GM18873 (cell line): ENCODE results near the gene WDR33.
A peak's percentile ranks its signal among the peaks of the same experiment; 100 is the strongest.

Experiments
- ATAC-seq: cut with Tn5 transposase; IDR thresholded peaks from one replicate; pipeline ENCODE4 v1.9.1; 2021; ENCODE audit warnings: mild to moderate bottlenecking, moderate library complexity, moderate number of reproducible peaks; ENCODE audit not compliant: unreplicated experiment, low FRiP score

WDR33 gene

DNA sequence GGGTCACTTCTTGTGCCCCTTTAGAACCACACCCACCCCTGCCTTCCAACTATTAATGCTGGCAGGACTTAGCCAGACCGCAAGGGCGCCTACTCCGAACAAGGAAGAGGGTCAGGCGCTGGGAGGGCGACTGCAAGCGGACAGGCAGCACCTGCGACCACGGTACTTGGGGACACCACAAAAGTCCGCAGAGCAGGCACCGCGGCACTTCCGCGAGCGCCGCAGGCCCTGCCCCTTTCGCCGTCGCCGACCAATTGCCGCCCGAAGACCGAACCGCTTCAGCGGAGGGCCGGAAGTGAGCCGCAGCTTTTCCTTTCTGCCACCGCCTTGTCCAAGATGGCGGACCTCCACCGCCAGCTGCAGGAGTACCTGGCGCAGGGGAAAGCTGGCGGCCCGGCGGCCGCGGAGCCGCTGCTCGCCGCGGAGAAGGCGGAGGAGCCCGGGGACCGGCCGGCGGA, 109.7 kb downstream of the WDR33 start, which contains the start of gene SFT2D3:
SFT2D3 (plus strand) TSS at position 305 of the 458 bp plus-strand sequence; CDS start at position 337, 32 bp downstream.
- peak; percentile 57 for ATAC-seq

DNA sequence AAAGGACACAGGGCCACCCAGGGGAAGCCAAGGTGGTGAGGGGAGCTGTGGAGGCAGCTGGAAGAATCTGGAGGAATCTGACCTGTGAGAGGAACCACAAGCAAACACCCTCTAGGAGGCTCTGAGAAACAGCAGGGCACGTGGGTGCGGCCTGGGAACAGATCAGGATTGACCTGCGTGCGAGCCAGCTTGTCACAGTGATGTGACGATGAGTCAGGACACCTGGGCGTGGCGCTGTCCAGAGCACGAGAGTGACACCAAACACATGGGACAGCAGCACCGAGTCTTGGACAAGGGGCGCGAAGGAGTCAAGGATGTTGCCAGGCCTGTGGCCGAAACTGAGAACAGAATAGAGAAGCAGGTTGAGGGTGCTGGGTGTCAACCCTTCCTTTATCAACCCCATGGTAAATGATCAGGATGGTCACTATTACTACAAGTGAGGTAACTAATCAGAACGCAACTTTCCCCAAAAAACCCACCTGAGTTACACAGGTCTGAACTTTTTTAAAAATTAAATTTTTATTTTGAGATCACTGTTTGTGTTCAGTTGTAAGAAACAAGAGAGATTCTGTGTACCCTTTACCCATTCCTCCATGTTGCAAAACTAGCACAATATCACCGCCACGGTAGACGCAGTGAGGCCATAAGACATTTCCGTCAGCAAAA, 110.3 kb downstream of the WDR33 start:
- ATAC-seq, result peak; percentile 70

DNA sequence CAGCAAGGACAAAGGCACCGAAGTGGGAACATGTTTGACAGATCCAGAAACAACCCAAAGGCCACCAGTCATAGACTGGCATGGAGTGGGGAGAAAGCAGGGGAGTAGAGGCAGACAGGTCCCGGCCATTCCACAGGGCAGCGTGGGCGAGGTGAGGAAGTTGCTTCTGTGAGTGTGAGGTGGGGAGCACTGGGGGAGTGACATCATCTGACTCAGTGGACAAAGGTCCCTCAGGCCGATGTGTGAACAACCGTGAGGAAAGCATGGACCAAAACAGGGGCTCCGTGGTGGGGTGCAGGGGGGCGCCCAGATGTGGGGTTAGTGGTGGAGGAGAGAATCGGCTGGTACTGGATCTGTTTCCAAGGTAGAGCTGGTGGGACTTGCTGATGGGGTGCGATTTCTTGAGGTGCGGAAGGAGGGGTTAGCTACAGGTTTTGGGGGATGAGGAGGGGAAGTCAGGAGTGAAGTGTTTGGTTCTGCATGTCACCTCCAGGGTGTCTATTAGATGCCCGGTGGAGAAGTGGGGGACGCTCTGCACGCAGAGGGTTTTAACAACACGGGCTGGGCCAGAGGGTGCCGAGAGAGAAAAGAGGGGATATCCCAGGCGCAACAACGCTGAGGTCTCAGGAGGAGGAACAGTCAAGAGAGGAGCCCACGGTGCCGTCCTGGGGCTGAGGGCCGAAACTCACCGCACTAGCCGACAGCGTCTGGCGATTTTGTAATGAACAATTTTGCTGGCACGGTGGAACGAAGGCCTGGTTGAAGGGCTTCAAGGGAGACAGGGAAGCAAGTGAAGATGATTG, 112.2 kb downstream of the WDR33 start:
- ATAC-seq, result no peak

- no peak for ATAC-seq
Measured at GRCh38 chr2:127697482-127698180, 113.3 kb downstream of the WDR33 start.

DNA sequence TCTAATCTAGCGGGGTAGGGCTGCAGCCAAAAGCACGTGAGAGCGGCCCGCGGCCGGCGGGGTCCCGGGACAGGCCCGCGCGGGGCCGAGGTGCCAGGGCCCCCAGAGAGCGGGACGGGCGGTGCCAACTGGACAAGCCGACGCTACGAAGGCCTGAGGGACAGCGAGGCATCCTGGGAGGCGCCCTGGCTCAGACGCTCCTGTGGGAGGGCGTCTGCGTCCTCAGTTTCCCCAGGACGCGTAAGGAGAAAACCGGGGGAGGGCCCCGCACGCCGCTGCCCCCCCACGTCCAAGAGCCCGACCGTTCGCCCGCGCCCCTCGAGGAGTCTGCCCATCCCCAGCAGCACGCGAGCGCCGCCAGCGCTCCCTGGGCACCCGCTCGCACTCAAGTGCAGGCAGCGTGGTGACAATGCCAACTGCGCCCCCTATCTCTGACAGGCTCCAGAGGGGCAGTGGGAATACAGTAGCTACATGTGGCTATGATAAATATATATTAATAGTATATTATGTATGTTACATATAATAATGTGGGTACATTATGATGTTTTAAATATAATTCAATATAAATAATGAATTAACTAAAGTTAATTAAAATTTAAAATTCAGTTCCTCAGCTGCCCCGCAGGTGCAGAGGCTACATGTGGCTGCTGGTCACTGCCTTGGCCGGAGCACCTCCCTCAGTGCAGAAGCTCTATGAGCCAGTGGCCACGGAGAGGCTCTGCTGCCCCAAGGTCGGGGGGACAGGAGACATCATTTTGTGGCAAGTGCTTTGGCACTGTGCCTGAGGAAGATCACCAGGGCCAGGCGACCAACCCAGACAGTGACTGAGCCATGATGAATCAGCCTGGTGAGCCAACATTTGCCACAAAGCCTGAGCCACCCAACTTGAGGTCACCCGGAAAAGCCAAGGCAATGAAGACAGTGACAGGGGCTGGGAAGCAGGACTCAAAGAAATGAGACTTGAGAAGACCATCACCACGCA, 115.2 kb downstream of the WDR33 start:
- ATAC-seq, result no peak

DNA sequence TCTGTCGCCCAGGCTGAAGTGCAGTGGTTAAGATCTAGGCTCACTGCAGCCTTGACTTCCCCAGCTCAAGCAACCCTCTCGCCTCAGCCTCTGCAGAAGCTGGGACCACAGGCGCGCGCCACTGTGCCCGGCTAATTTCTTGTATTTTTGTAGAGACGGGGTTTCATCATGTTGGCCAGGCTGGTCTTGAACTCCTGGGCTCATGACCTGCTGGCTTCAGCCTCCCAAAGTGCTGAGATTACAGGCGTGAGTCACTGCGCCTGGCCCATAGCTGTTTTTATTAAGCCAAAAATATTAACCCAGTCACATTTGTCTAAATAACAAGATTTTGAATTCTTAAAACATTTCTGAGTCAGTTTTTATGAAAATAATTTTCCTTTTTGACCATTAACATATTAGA, 116.0 kb downstream of the WDR33 start:
- ATAC-seq, result no peak

DNA sequence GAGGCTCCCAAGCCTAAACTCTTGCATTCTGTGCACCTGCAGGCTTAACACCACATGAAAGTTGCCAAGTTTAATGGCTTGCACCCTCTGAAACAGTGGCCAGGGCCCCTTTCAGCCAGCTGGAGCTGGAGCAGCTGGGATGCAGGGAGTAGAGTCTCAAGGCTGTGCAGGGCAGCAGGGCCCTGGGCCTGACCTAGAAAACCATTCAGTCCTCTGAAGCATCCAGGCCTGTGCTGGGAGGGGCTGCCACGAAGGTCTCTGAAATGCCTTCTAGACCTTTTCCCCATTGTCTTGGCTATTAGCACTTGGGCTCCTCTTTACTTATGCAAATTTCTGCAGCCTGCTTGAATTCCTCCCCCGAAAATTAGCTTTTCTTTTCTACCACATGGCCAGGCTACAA, 120.3 kb downstream of the WDR33 start:
- no peak for ATAC-seq

DNA sequence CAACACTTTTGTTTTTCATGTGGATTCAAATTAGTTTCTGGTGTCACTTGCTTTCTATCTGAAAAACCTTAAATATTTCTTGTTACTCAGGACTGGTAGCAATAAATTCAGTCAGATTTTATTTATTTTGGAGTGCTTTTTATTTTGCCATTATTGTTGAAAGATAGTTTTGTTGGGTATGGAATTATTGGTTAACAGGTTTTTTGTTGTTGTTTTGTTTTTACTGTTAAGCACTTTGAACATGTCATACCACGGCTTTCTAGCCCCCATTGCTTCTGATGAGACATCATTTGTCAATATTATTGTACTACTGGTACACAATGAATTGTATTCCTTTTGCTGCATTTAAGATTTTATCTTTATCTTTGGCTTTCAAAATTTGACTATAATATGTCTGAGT, 122.6 kb downstream of the WDR33 start:
- no peak for ATAC-seq

DNA sequence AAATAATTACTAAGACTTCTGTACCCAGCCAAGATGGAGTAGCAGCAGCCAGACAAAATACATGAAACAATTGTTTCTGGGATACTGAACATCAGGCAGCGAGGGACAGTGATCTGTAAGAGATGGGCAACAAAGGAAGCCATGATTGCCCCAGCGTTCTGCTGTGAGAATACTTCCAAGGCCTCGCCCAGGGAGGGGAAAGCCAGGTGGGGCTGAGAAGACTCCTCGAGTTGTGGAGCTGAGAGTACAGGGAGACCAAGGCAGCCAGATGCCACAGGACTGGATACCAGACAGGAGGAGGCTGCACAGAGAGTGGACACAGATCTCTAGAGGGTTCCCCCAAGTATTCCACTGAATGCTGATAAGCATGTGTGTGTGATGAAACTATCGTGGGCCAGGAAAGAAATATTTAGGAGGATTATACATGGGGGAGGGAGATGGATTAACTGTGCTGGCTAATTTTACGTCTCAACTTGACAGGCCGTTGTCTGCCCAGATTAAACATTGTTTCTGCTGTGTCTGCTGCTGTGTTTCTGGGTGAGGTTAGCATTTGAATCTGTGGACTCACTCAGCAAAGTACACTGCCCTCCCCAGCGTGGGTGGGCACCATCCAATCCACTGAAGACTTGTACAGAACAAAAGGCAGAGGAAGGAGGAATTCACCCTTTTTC, 125.4 kb downstream of the WDR33 start:
- ATAC-seq, result no peak

GRCh38 chr2:127683757-127684156, 127.2 kb downstream of the WDR33 start:
- no peak for ATAC-seq

- ATAC-seq, result no peak
Measured at GRCh38 chr2:127683056-127683455, 127.9 kb downstream of the WDR33 start.

GRCh38 chr2:127681976-127682857, 128.8 kb downstream of the WDR33 start:
- ATAC-seq, result no peak

GRCh38 chr2:127681288-127681804, 129.6 kb downstream of the WDR33 start:
- ATAC-seq, result no peak

DNA sequence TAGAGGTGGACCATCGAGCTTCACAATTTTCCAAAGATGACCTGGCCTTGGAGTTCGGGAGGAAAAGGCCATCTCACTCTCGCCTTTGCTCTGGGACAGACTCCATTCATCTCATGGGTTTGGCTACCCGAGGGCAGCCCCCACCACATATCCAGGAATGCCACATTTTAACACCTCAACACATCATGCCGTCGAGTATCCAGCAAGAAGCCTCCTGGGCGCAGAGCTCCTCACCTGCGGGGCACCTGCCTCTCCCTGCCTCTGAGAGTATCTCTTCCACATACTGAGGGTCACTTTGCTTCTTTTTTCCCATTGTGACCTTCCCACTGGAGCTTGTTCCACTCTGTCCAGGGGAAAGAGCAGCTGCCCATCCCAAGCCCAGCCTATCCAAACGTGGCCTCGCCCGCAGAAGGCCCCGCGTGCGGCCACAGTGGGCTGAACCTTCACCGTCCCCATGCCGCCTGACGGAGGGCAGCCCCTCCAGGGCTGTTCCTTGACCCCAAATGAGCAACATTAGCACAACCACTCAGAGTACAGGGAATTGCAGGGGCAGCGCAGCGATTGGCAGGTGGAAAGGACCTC, 130.2 kb downstream of the WDR33 start:
- ATAC-seq, result no peak

GRCh38 chr2:127679680-127680361, 131.2 kb downstream of the WDR33 start:
- no peak for ATAC-seq

DNA sequence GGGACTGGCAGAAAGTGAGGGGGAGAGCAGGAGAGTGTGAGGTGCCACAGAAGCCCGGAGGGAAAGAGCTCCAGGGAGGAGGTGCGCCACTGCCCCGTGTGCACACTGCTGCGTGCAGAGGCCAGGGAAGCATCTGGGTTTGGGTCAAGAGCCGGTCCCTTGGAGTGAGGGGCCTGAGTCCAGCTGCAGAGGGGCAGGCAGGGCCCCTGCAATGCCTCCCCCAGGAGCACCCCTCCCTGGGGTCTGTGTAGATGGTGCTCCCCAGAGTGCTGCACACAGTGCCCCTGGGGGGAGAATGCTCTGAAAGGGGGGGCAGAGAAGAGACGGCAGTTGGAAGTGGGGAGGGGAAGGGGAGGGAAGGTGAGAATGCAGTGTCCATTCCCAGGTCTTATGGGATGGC, 132.0 kb downstream of the WDR33 start:
- no peak for ATAC-seq

- ATAC-seq, result no peak
Measured at GRCh38 chr2:127678531-127678930, 132.4 kb downstream of the WDR33 start.
